ENCODE data around the gene ADAMTS6. TPM values are rescaled to one million over a fixed set of nuclear protein-coding genes. Genes with fewer than 3 reads are reported as not detected.
"Not testable (repeated sequence)": the region's sequence is repeated elsewhere in the genome, so short reads cannot be mapped to it uniquely, and the experiment has no call there.

ADAMTS6 gene
- total and polyA plus RNA-seq, 2 of the 13 experiments (the other 11 are each of a cell fraction or from before 2014, with no cell fraction given): 3.1 to 8.2 TPM

GRCh38 chr5:65486803-65487202, 5.1 kb upstream of the ADAMTS6 start:
- FAIRE-seq; intact Hi-C loops (cut with micrococcal nuclease; ENCODE audit: unreplicated experiment); CTCF ChIA-PET (ENCODE audit: low intra/inter-chr PET ratio, low total read pairs): not testable (repeated sequence)

DNA sequence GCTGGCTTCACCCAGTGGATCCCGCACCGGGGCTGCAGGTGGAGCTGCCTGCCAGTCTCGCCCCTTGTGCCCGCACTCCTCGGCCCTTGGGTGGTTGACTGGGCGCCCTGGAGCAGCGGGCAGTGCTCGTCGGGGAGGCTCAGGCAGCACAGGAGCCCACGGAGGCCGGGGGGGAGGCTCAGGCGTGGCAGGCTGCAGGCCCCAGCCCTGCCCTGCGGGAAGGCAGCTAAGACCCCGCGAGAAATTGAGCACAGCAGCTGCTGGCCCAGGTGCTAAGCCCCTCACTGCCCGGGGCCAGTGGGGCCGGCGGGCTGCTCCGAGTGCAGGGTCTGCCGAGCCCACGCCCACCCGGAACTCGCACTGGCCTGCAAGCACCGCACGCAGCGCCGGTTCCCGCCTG, 3.7 kb upstream of the ADAMTS6 start:
- intact Hi-C loops (cut with micrococcal nuclease; ENCODE audit: unreplicated experiment): no loop called here
- 97% methylated on average over 7 of the region's 28 CpGs for WGBS (ENCODE audit: low lambda C conversion rate)
- FAIRE-seq: no peak

More at GRCh38 chr5:65486803-65487202, 5.1 kb upstream of the ADAMTS6 start:
- BruUV-seq (replicated peaks); H3K4me1 ChIP-seq (ENCODE audit: insufficient read depth, low read length); H3K9me3 ChIP-seq (ENCODE audit: low read length); H3K9ac ChIP-seq (ENCODE audit: insufficient read depth, low read depth, low read length); H3K36me3 ChIP-seq (replicated peaks in 1 of 2; ENCODE audit: control insufficient read depth in 1 of 2, insufficient read depth in 2 of 2, low read length in 2 of 2); DNase-seq (ENCODE audit: low spot score); ATAC-seq; H3K27ac ChIP-seq (ENCODE audit: extremely low read length, insufficient read depth, low read length); H2AFZ ChIP-seq (ENCODE audit: low read length); H3K79me2 ChIP-seq (ENCODE audit: insufficient read depth, low read length); H4K20me1 ChIP-seq (ENCODE audit: insufficient read depth, low read length); H3K4me3 ChIP-seq (replicated peaks in 1 of 3; ENCODE audit: insufficient read depth in 1 of 3, low read depth in 2 of 3, low read length in 3 of 3); H3K4me2 ChIP-seq (ENCODE audit: low read depth, low read length); POLR2A ChIA-PET; H3K27me3 ChIP-seq (ENCODE audit: control insufficient read depth in 1 of 2, insufficient read depth in 2 of 2, low read length in 2 of 2): not testable (repeated sequence)
- in situ Hi-C loops (cut with HindIII; ENCODE audit: extremely low pct_ligation_motif_present, low pct_unique_long_range_greater_than_20kb): loop anchor here (25.0 kb wide), 2 partner anchors 525 to 850 kb away; no protein-coding TSS in a partner anchor
- 95% methylated on average over 2 of the region's 2 CpGs for WGBS (ENCODE audit: low lambda C conversion rate)

More for the DNA sequence above, 3.7 kb upstream of the ADAMTS6 start:
- Histone ChIP-seq H2AFZ (ENCODE audit: low read length) (no peak overlapping the region), H3K27ac (ENCODE audit: extremely low read length, insufficient read depth, low read length) (no peak overlapping the region), H3K27me3 (ENCODE audit: control insufficient read depth in 1 of 2, insufficient read depth in 2 of 2, low read length in 2 of 2) (no peaks in the 10 kb centered on the region; a peak in 1 of 5 replicates), H3K36me3 (replicated peaks in 1 of 2; ENCODE audit: control insufficient read depth in 1 of 2, insufficient read depth in 2 of 2, low read length in 2 of 2) (no peaks in the 10 kb centered on the region; a peak in 1 of 5 replicates), H3K9me3 (ENCODE audit: low read length) (no peaks in the 10 kb centered on the region), H3K79me2 (ENCODE audit: insufficient read depth, low read length) (no peaks in the 10 kb centered on the region), H3K9ac (ENCODE audit: insufficient read depth, low read depth, low read length) (no peak overlapping the region), H3K4me1 (ENCODE audit: insufficient read depth, low read length) (peaks cover 8% of the 10 kb centered on the region), H4K20me1 (ENCODE audit: insufficient read depth, low read length) (no peaks in the 10 kb centered on the region), H3K4me2 (ENCODE audit: low read depth, low read length) (no peak overlapping the region), H3K4me3 (replicated peaks in 1 of 3; ENCODE audit: insufficient read depth in 1 of 3, low read depth in 2 of 3, low read length in 3 of 3) (no peak overlapping the region)
- TF ChIP-seq TMF1 (CRISPR knock-in tag; IDR thresholded peaks at IDR 0.05; ENCODE audit: low read depth) (no peak), ZNF564 (CRISPR knock-in tag; IDR thresholded peaks at IDR 0.05) (no peak), SATB2 (CRISPR knock-in tag; IDR thresholded peaks at IDR 0.05) (no peak), ZSCAN21 (CRISPR knock-in tag; IDR thresholded peaks at IDR 0.05; ENCODE audit: borderline replicate concordance) (no peak), MED1 (CRISPR knock-in tag; IDR thresholded peaks at IDR 0.05) (no peak)
- TF ChIP-seq, protein P1, sequence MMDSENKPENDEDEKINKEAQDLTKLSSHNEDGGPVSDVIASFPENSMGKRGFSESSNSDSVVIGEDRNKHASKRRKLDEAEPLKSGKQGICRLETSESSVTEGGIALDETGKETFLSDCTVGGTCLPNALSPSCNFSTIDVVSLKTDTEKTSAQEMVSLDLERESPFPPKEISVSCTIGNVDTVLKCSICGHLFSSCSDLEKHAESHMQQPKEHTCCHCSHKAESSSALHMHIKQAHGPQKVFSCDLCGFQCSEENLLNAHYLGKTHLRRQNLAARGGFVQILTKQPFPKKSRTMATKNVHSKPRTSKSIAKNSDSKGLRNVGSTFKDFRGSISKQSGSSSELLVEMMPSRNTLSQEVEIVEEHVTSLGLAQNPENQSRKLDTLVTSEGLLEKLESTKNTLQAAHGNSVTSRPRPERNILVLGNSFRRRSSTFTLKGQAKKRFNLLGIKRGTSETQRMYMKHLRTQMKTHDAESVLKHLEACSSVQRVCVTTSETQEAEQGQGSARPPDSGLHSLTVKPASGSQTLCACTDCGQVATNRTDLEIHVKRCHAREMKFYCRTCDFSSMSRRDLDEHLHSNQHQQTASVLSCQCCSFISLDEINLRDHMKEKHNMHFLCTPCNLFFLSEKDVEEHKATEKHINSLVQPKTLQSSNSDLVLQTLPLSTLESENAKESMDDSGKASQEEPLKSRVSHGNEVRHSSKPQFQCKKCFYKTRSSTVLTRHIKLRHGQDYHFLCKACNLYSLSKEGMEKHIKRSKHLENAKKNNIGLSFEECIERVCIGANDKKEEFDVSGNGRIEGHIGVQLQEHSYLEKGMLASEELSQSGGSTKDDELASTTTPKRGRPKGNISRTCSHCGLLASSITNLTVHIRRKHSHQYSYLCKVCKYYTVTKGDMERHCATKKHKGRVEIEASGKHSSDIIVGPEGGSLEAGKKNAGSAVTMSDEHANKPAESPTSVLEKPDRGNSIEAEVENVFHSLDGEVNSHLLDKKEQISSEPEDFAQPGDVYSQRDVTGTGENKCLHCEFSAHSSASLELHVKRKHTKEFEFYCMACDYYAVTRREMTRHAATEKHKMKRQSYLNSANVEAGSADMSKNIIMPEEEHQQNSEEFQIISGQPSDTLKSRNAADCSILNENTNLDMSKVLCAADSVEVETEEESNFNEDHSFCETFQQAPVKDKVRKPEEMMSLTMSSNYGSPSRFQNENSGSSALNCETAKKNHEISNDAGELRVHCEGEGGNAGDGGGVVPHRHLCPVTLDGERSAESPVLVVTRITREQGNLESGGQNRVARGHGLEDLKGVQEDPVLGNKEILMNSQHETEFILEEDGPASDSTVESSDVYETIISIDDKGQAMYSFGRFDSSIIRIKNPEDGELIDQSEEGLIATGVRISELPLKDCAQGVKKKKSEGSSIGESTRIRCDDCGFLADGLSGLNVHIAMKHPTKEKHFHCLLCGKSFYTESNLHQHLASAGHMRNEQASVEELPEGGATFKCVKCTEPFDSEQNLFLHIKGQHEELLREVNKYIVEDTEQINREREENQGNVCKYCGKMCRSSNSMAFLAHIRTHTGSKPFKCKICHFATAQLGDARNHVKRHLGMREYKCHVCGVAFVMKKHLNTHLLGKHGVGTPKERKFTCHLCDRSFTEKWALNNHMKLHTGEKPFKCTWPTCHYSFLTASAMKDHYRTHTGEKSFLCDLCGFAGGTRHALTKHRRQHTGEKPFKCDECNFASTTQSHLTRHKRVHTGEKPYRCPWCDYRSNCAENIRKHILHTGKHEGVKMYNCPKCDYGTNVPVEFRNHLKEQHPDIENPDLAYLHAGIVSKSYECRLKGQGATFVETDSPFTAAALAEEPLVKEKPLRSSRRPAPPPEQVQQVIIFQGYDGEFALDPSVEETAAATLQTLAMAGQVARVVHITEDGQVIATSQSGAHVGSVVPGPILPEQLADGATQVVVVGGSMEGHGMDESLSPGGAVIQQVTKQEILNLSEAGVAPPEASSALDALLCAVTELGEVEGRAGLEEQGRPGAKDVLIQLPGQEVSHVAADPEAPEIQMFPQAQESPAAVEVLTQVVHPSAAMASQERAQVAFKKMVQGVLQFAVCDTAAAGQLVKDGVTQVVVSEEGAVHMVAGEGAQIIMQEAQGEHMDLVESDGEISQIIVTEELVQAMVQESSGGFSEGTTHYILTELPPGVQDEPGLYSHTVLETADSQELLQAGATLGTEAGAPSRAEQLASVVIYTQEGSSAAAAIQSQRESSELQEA (CRISPR knock-in tag; IDR thresholded peaks at IDR 0.05; ENCODE audit: not compliant biosample characterization): no peak
- TF ChIP-seq, protein P2, sequence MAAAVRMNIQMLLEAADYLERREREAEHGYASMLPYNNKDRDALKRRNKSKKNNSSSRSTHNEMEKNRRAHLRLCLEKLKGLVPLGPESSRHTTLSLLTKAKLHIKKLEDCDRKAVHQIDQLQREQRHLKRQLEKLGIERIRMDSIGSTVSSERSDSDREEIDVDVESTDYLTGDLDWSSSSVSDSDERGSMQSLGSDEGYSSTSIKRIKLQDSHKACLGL (CRISPR knock-in tag; IDR thresholded peaks at IDR 0.05): no peak
- DNase-seq (ENCODE audit: low spot score) (no peak), ATAC-seq (no peak)
- POLR2A ChIA-PET: no interaction called here
- BruUV-seq (replicated peaks): no TSS peak
- CTCF ChIA-PET (ENCODE audit: low intra/inter-chr PET ratio, low total read pairs): no interaction called here
- in situ Hi-C loops (cut with HindIII; ENCODE audit: extremely low pct_ligation_motif_present, low pct_unique_long_range_greater_than_20kb): loop anchor here (25.0 kb wide), 2 partner anchors 523 to 848 kb away; no protein-coding TSS in a partner anchor
